ENCODE measurements around the gene ZKSCAN3. TPM values are rescaled to one million over a fixed set of nuclear protein-coding genes. Genes with fewer than 3 reads are reported as not detected.
"Not testable (repeated sequence)": the region's sequence is repeated elsewhere in the genome, so short reads cannot be mapped to it uniquely, and the experiment has no call there.

ZKSCAN3 gene
- total RNA-seq, 1 donor from 2014 or later, result 12.3 TPM

- Histone ChIP-seq H3K9ac (no peak overlapping the region), H3K9me3 (ENCODE audit: low read depth) (no peaks in the 10 kb centered on the region), H4K20me1 (ENCODE audit: low read depth) (peaks cover under 1% of the 10 kb centered on the region), H3K36me3 (no peaks in the 10 kb centered on the region), H2AFZ (replicated peaks) (no peak overlapping the region), H3K79me2 (ENCODE audit: low read depth) (peaks cover 7% of the 10 kb centered on the region), H3K4me3 (no peak overlapping the region), H3K27ac (no peak overlapping the region), H3F3A (ENCODE audit: low read depth) (peaks cover 1% of the 10 kb centered on the region), H3K27me3 (no peaks in the 10 kb centered on the region), H3K4me2 (no peak overlapping the region), H3K4me1 (peaks cover under 1% of the 10 kb centered on the region)
- peaks cover 3% of the 10 kb centered on the region for H3K27me3 Mint-ChIP-seq (ENCODE audit: insufficient read depth, low read depth)
- no peak overlapping the region for H3K4me3 Mint-ChIP-seq
- no peak overlapping the region for H3K27ac Mint-ChIP-seq
- TF ChIP-seq, protein P1, sequence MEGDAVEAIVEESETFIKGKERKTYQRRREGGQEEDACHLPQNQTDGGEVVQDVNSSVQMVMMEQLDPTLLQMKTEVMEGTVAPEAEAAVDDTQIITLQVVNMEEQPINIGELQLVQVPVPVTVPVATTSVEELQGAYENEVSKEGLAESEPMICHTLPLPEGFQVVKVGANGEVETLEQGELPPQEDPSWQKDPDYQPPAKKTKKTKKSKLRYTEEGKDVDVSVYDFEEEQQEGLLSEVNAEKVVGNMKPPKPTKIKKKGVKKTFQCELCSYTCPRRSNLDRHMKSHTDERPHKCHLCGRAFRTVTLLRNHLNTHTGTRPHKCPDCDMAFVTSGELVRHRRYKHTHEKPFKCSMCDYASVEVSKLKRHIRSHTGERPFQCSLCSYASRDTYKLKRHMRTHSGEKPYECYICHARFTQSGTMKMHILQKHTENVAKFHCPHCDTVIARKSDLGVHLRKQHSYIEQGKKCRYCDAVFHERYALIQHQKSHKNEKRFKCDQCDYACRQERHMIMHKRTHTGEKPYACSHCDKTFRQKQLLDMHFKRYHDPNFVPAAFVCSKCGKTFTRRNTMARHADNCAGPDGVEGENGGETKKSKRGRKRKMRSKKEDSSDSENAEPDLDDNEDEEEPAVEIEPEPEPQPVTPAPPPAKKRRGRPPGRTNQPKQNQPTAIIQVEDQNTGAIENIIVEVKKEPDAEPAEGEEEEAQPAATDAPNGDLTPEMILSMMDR (IDR thresholded peaks at IDR 0.05), result no peak
- no peak for TF ChIP-seq EZH2phosphoT487 (IDR thresholded peaks at IDR 0.05)
- no peak for DNase-seq (ENCODE audit: low spot score)
- peaks cover 3% of the 10 kb centered on the region for H3K4me1 Mint-ChIP-seq
- no peaks in the 10 kb centered on the region for H3K9me3 Mint-ChIP-seq
- peaks cover 15% of the 10 kb centered on the region for H3K36me3 Mint-ChIP-seq
Observed at GRCh38 chr6:28360961-28361360, 11.2 kb downstream of the ZKSCAN3 start.

DNA sequence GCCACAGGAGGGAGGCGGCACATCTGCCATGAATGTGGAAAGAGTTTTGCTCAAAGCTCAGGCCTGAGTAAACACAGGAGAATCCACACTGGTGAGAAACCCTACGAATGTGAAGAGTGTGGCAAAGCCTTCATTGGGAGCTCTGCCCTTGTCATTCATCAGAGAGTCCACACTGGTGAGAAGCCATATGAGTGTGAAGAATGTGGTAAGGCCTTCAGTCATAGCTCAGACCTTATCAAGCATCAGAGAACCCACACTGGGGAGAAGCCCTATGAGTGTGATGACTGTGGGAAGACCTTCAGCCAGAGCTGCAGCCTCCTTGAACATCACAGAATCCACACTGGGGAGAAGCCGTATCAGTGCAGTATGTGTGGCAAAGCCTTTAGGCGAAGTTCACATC, 15.8 kb downstream of the ZKSCAN3 start:
- not testable (repeated sequence) for H2AFZ ChIP-seq (replicated peaks); H3K9ac ChIP-seq; H3K27me3 Mint-ChIP-seq (ENCODE audit: insufficient read depth, low read depth); H3K4me1 ChIP-seq; H3K9me3 Mint-ChIP-seq; H3K27ac ChIP-seq; H3K27me3 ChIP-seq; H3F3A ChIP-seq (ENCODE audit: low read depth); H3K4me3 Mint-ChIP-seq; H3K4me3 ChIP-seq; H3K4me1 Mint-ChIP-seq; H3K4me2 ChIP-seq; DNase-seq (ENCODE audit: low spot score); H4K20me1 ChIP-seq (ENCODE audit: low read depth); H3K9me3 ChIP-seq (ENCODE audit: low read depth); H3K79me2 ChIP-seq (ENCODE audit: low read depth); H3K27ac Mint-ChIP-seq; H3K36me3 ChIP-seq
- H3K36me3 Mint-ChIP-seq, result peaks cover 27% of the 10 kb centered on the region

DNA sequence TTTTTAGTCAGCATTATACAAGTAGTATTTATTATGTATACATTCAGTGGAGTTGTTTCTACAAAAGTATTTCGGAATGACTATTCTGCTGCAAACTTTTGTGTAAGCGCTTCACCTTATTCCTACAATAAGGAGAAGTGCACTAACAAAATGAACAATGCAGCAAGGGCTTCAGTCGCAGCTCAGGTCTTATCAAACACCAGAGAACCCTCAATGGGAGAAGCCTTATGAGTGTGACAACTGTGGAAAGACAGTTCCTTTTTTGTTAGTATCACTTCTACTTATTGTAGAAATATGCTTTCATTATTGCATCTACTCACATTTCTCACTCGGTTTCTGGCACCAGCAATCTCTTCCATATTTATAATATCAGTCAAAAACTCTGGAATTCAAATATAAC, 18.8 kb downstream of the ZKSCAN3 start:
- no peak overlapping the region for H3K27ac ChIP-seq
- H2AFZ ChIP-seq (replicated peaks), result no peak overlapping the region
- no peaks in the 10 kb centered on the region for H3K79me2 ChIP-seq (ENCODE audit: low read depth)
- no peaks in the 10 kb centered on the region for H3K9me3 ChIP-seq (ENCODE audit: low read depth)
- peaks cover 3% of the 10 kb centered on the region for H3F3A ChIP-seq (ENCODE audit: low read depth)
- TF ChIP-seq EZH2phosphoT487 (IDR thresholded peaks at IDR 0.05), result no peak
- no peak for TF ChIP-seq EZH2 (IDR thresholded peaks at IDR 0.05)
- Mint-ChIP-seq H3K9me3 (no peaks in the 10 kb centered on the region), H3K27ac (no peak overlapping the region), H3K4me1 (no peaks in the 10 kb centered on the region), H3K27me3 (ENCODE audit: insufficient read depth, low read depth) (no peaks in the 10 kb centered on the region), H3K4me3 (no peak overlapping the region), H3K36me3 (peaks cover 27% of the 10 kb centered on the region)
- H3K9ac ChIP-seq, result no peak overlapping the region
- H4K20me1 ChIP-seq (ENCODE audit: low read depth), result no peaks in the 10 kb centered on the region
- no peaks in the 10 kb centered on the region for H3K27me3 ChIP-seq
- DNase-seq (ENCODE audit: low spot score), result no peak
- no peak overlapping the region for H3K4me2 ChIP-seq
- no peak overlapping the region for H3K4me3 ChIP-seq
- no peaks in the 10 kb centered on the region for H3K4me1 ChIP-seq
- no peaks in the 10 kb centered on the region for H3K36me3 ChIP-seq

DNA sequence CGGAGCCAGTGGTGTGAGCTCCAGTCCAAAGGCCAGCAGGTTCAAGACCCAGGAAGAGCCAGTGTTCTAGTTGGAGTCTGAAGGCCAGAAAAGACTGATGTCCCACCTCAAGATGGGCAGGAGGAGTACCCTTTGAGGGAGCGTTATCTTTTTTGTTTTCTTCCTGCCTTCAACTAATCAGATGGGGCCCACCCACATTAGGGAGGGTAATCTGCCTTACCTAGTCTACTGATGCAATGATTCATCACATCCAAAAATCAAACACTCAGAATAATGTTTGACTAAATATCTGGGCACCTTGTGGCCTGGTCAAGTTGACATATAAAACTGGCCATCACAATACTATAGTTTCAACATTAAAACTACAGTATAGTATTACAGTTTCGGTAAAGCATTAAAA, 19.7 kb downstream of the ZKSCAN3 start:
- Mint-ChIP-seq H3K27me3 (ENCODE audit: insufficient read depth, low read depth) (no peaks in the 10 kb centered on the region), H3K36me3 (peaks cover 25% of the 10 kb centered on the region), H3K27ac (no peak overlapping the region), H3K9me3 (no peaks in the 10 kb centered on the region), H3K4me3 (no peak overlapping the region), H3K4me1 (no peaks in the 10 kb centered on the region)
- H2AFZ ChIP-seq (replicated peaks), result no peak overlapping the region
- no peak overlapping the region for H3K4me2 ChIP-seq
- H3K4me1 ChIP-seq, result no peaks in the 10 kb centered on the region
- H3K79me2 ChIP-seq (ENCODE audit: low read depth), result no peaks in the 10 kb centered on the region
- TF ChIP-seq, protein P1 (IDR thresholded peaks at IDR 0.05), result no peak
- H3K27ac ChIP-seq, result no peak overlapping the region
- peaks cover 3% of the 10 kb centered on the region for H3F3A ChIP-seq (ENCODE audit: low read depth)
- H3K4me3 ChIP-seq, result no peak overlapping the region
- no peaks in the 10 kb centered on the region for H3K36me3 ChIP-seq
- DNase-seq (ENCODE audit: low spot score), result no peak
- no peaks in the 10 kb centered on the region for H3K9me3 ChIP-seq (ENCODE audit: low read depth)
- H3K27me3 ChIP-seq, result no peaks in the 10 kb centered on the region
- no peak overlapping the region for H3K9ac ChIP-seq
- H4K20me1 ChIP-seq (ENCODE audit: low read depth), result no peaks in the 10 kb centered on the region
